Right lobe of liver (tissue), 6 donors: Measurements from ENCODE around the gene ZNF221. TPM values are rescaled to one million over a fixed set of nuclear protein-coding genes. Genes with fewer than 3 reads are reported as not detected.
"Not testable (repeated sequence)": the region's sequence is repeated elsewhere in the genome, so short reads cannot be mapped to it uniquely, and the experiment has no call there.

Source experiments
- ATAC-seq, 4 donors: fragments of 200-7000 bp; cut with Tn5 transposase; one replicate each; pipeline ENCODE4 v1.9.1; 2020; ENCODE audit warnings: mild to moderate bottlenecking in 4 of 4, moderate library complexity in 4 of 4
- DNase-seq, 3 donors: peaks; one replicate each; pipeline ENCODE4 v3.0.0-alpha.2; 2020
- H3K27ac ChIP-seq, 3 donors: fragments of 200-600 bp; one replicate each; pipeline ENCODE4 v1.8.0; 2022
- H3K27me3 ChIP-seq, 2 donors: fragments of 200-600 bp; one replicate each; pipeline ENCODE4 v1.8.0; 2022
- H3K36me3 ChIP-seq, 4 donors: fragments of 200-600 bp; sonication (generic) in 1 of 4; one replicate each; pipeline versions ENCODE4 v1.5.1 to v1.8.0; 2017 to 2022; ENCODE audit warnings: control low read depth in 1 of 4
- H3K4me1 ChIP-seq, 4 donors: fragments of 200-600 bp; sonication (generic) in 1 of 4; one replicate each; pipeline versions ENCODE4 v1.5.1 to v1.8.0; 2017 to 2022; ENCODE audit warnings: control low read depth in 1 of 4
- H3K4me3 ChIP-seq, 3 donors: fragments of 200-600 bp; one replicate each; pipeline ENCODE4 v1.8.0; 2022
- H3K9me3 ChIP-seq, 4 donors: fragments of 200-600 bp; sonication (generic) in 1 of 4; one replicate each; pipeline versions ENCODE4 v1.5.1 to v1.8.0; 2017 to 2022; ENCODE audit warnings: control low read depth in 1 of 4
- CTCF ChIP-seq, 4 donors: fragments of 200-600 bp in 3 of 4; fragments of 450-650 bp in 1 of 4; IDR thresholded peaks; one replicate each; pipeline versions ENCODE4 v1.5.1 to v1.8.0; 2016 to 2022; ENCODE audit warnings: antibody characterized with exemption in 4 of 4, mild to moderate bottlenecking in 2 of 4
- POLR2A ChIP-seq: fragments of 450-650 bp; IDR thresholded peaks from one replicate; pipeline ENCODE4 v1.6.1; 2017; ENCODE audit warnings: antibody characterized with exemption, mild to moderate bottlenecking
- WGBS: methylation state at CpG from one replicate; pipeline ENCODE4 v1.1.6; 2018; ENCODE audit warnings: low coverage, low lambda C conversion rate; ENCODE audit not compliant: insufficient coverage; ENCODE audit errors: missing lambda C conversion rate; 5-methylcytosine and 5-hydroxymethylcytosine counted together
- intact Hi-C, 2 donors: fragments of 100-400 bp; cut with DNase I; formaldehyde crosslinking; loops; one replicate each; pipeline versions ENCODE4 v1.11.2 to v1.14.1; 2022
- total RNA-seq, 6 experiments: library from RNA; depleted of rRNA in 2 of 6; stranded (reverse); fragments of >200 nt in 2 of 6; fragmentation: NEBNext Ultra II Directional in 3 of 6; extraction: Animal tissue kit (Norgen Biotek cat#: 25700) in 3 of 6; gene quantifications; one replicate each; pipeline versions ENCODE4 v1.1.0 to v1.2.4, GENCODE V29; 2016 to 2023
- donor health status: DM: no; HTN: yes; CAD: no.
- donor health status: DM: no; HTN: no; CAD: no.
- donor health status: DM: no; HTN: no; CAD: no.
- donor health status: DM: no; HTN: yes; CAD: no.
- donor health status: DM: no; HTN: yes; CAD: no.

ZNF221 gene
- total RNA-seq, 6 experiments from 2014 or later, result 0.50 to 2.9 (median 1.6) TPM

DNA sequence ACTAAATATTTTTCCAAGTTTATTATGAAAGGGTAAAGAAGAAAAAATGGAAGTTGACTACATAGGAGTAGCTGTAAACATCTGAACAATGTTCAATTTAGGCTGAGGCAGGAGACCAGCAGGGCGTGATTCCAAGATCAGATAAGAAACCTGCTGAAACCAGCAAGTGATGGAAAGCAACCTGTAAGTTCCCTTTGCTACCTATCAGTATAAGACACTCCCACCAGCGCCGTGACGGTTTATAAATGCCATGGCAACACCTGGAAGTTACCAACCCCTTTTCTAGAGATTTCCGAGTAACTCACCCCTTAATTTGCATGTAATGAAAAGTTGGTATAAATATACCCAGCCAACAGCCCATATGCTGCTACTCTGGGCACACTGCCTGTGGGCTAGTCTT, 14.8 kb upstream of the ZNF221 start:
- H3K36me3 ChIP-seq, result peaks cover 0 to 19% (median 5%) of the 10 kb centered on the region in 4 donors
- H3K4me1 ChIP-seq, result peaks cover 0 to 18% (median 6%) of the 10 kb centered on the region in 4 donors
- ATAC-seq (no peak), DNase-seq (no peak)
- TF ChIP-seq POLR2A (no peak), CTCF (IDR thresholded peaks at IDR 0.05) (no peak)
- WGBS, result 46% methylated on average over 4 of the region's 5 CpGs
- intact Hi-C loops, result no loop called here
- no peaks in the 10 kb centered on the region for H3K9me3 ChIP-seq
- no peaks in the 10 kb centered on the region for H3K27me3 ChIP-seq
- no peak overlapping the region for H3K4me3 ChIP-seq
- H3K27ac ChIP-seq, result no peak overlapping the region

GRCh38 chr19:43939557-43940260, 11.3 kb upstream of the ZNF221 start:
- 61% methylated on average over 3 of the region's 3 CpGs for WGBS

DNA sequence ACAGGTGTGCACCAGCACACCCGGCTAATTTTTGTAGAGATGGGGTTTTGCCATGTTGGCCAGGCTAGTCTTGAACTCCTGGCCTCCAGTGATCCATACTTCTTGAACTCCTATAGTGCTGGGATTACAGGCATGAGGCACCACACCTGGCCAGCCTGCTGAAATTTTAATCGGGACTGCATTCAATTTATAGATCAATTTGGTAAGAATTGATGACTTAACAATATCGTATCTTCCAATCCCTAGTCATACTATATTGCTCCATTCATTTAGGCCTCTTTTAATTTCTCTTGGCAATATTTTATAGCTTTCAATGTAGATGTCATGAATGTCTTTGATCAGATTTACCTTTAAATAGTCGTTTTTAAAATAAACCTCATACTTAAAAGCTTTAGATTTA, 10.3 kb upstream of the ZNF221 start:
- Histone ChIP-seq H3K9me3 (no peaks in the 10 kb centered on the region), H3K27ac (no peak overlapping the region), H3K36me3 (no peaks in the 10 kb centered on the region), H3K4me1 (peaks cover 0 to 2% (median 0%) of the 10 kb centered on the region in 4 donors), H3K27me3 (no peaks in the 10 kb centered on the region), H3K4me3 (no peak overlapping the region)
- no peak for TF ChIP-seq POLR2A
- no peak for TF ChIP-seq CTCF (IDR thresholded peaks at IDR 0.05)
- intact Hi-C loops, result no loop called here
- WGBS, result 54% methylated on average over 3 of the region's 4 CpGs
- no peak for DNase-seq
- no peak for ATAC-seq

More at GRCh38 chr19:43939557-43940260, 11.3 kb upstream of the ZNF221 start:
- H3K36me3 ChIP-seq, result no peaks in the 10 kb centered on the region
- no peaks in the 10 kb centered on the region for H3K27me3 ChIP-seq
- no peaks in the 10 kb centered on the region for H3K9me3 ChIP-seq
- intact Hi-C loops, result no loop called here
- ATAC-seq (no peak), DNase-seq (no peak)
- H3K4me3 ChIP-seq, result no peak overlapping the region
- no peak overlapping the region for H3K27ac ChIP-seq
- TF ChIP-seq CTCF (IDR thresholded peaks at IDR 0.05) (no peak), POLR2A (no peak)
- H3K4me1 ChIP-seq, result peaks cover 0 to 5% (median 0%) of the 10 kb centered on the region in 4 donors

DNA sequence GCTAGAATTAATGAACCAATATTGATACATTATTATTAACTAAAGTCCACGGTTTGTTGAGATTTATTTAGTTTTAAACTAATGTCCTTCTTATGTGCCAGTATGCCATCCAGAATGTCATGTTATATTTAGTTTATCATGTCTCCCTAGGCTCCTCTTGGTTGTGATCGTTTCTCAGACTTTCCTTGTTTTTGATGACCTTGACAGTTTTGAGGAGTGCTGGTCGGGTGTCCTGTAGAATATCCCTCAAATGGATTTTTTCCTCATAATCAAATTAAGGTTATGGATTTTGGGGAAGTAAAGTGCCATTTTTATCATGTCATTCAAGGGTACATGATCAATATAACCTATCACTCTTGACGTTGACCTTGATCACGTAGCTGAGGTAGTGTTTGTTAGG, 9.8 kb upstream of the ZNF221 start:
- no peak for DNase-seq
- intact Hi-C loops, result no loop called here
- TF ChIP-seq POLR2A, result no peak
- no peak overlapping the region for H3K4me3 ChIP-seq
- H3K27ac ChIP-seq, result no peak overlapping the region
- no peaks in the 10 kb centered on the region for H3K4me1 ChIP-seq
- no peaks in the 10 kb centered on the region for H3K9me3 ChIP-seq
- 55% methylated on average over 5 of the region's 5 CpGs for WGBS
- no peaks in the 10 kb centered on the region for H3K27me3 ChIP-seq
- H3K36me3 ChIP-seq, result no peaks in the 10 kb centered on the region
- no peak for ATAC-seq

- H3K9me3 ChIP-seq, H3K4me3 ChIP-seq, H3K4me1 ChIP-seq, H3K27ac ChIP-seq, ATAC-seq, H3K36me3 ChIP-seq, DNase-seq, H3K27me3 ChIP-seq, intact Hi-C loops: not testable (repeated sequence)
- 0% methylated on average over 1 of the region's 1 CpG for WGBS
These were observed 3.6 kb upstream of the ZNF221 start for GRCh38 chr19:43947412-43947811.

DNA sequence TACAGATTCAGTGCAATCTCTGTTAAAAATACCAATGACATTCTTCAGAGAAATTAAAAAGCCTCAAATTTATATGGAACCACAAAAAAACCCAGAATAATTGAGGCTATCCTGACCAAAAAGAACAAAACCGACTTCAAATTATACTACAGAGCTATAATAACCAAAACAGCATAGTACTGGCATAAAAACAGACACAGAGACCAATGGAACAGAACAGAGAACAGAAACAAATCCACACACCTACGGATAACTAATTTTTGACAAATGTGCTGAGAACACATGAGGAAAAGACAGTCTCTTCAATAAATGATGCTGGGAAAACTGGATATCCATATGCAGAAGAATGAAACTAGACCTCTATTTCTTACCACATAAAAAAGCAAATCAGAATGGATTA, 1.2 kb upstream of the ZNF221 start:
- H3K36me3 ChIP-seq, DNase-seq, intact Hi-C loops, H3K9me3 ChIP-seq, H3K27me3 ChIP-seq, ATAC-seq, H3K27ac ChIP-seq, H3K4me1 ChIP-seq, H3K4me3 ChIP-seq: not testable (repeated sequence)
- 72% methylated on average over 2 of the region's 2 CpGs for WGBS
